Neural progenitor cell (in vitro differentiated cells): ENCODE results near the gene NCBP3. TPM values are rescaled to one million over a fixed set of nuclear protein-coding genes. Genes with fewer than 3 reads are reported as not detected.

Source experiments
- DNase-seq: peaks from one replicate; pipeline ENCODE4 v3.0.0-alpha.2; 2016; ENCODE audit warnings: low spot score
- H2AFZ ChIP-seq: fragments of 200-600 bp; sonication (generic); replicated peaks from 2 replicates; pipeline ENCODE4 v1.6.1; 2016; ENCODE audit warnings: antibody characterized with exemption
- H3F3A ChIP-seq: fragments of 200-600 bp; sonication (generic); 2 replicates; pipeline ENCODE4 v1.6.1; 2016; ENCODE audit warnings: antibody characterized with exemption, low read depth
- H3K27ac ChIP-seq: fragments of 200-600 bp; sonication (generic); 2 replicates; pipeline ENCODE4 v1.5.1; 2016; ENCODE audit warnings: mild to moderate bottlenecking
- H3K27me3 ChIP-seq: fragments of 200-600 bp; sonication (generic); 2 replicates; pipeline ENCODE4 v1.6.1; 2016; ENCODE audit warnings: mild to moderate bottlenecking, moderate library complexity
- H3K36me3 ChIP-seq: fragments of 200-600 bp; sonication (generic); 2 replicates; pipeline ENCODE4 v1.5.1; 2016
- H3K4me1 ChIP-seq: fragments of 200-600 bp; sonication (generic); 2 replicates; pipeline ENCODE4 v1.6.1; 2016; ENCODE audit warnings: mixed run types
- H3K4me2 ChIP-seq: fragments of 200-600 bp; sonication (generic); 2 replicates; pipeline ENCODE4 v1.6.1; 2016
- H3K4me3 ChIP-seq: fragments of 200-600 bp; sonication (generic); 2 replicates; pipeline ENCODE4 v1.5.1; 2016
- H3K79me2 ChIP-seq: fragments of 200-600 bp; sonication (generic); 2 replicates; pipeline ENCODE4 v1.6.1; 2016; ENCODE audit warnings: low read depth
- H3K9ac ChIP-seq: fragments of 200-600 bp; sonication (generic); 2 replicates; pipeline ENCODE4 v1.6.1; 2016
- H3K9me3 ChIP-seq: fragments of 200-600 bp; sonication (generic); 2 replicates; pipeline ENCODE4 v1.5.1; 2016; ENCODE audit warnings: low read depth
- H4K20me1 ChIP-seq: fragments of 200-600 bp; sonication (generic); 2 replicates; pipeline ENCODE4 v1.6.1; 2016; ENCODE audit warnings: low read depth
- H3K27ac Mint-ChIP-seq: 3 replicates; pipeline ENCODE4 v1.8.0; 2021; ENCODE audit warnings: mixed read lengths
- H3K27me3 Mint-ChIP-seq: 2 replicates; pipeline ENCODE4 v1.8.0; 2022; ENCODE audit warnings: low read depth, mild to moderate bottlenecking, inconsistent platforms, moderate library complexity, mixed read lengths; ENCODE audit not compliant: insufficient read depth
- H3K36me3 Mint-ChIP-seq: 3 replicates; pipeline ENCODE4 v1.8.0; 2021; ENCODE audit warnings: mixed read lengths
- H3K4me1 Mint-ChIP-seq: 3 replicates; pipeline ENCODE4 v1.8.0; 2021; ENCODE audit warnings: mixed read lengths
- H3K4me3 Mint-ChIP-seq: 3 replicates; pipeline ENCODE4 v1.8.0; 2021; ENCODE audit warnings: mild to moderate bottlenecking, moderate library complexity, mixed read lengths
- H3K9me3 Mint-ChIP-seq: 3 replicates; pipeline ENCODE4 v1.8.0; 2020; ENCODE audit warnings: mixed read lengths
- EZH2 ChIP-seq: fragments of 200-600 bp; sonication (generic); IDR thresholded peaks from 2 replicates; pipeline ENCODE4 v1.6.1; 2017; ENCODE audit warnings: antibody characterized with exemption, mild to moderate bottlenecking, moderate library complexity
- EZH2phosphoT487 ChIP-seq: fragments of 200-600 bp; sonication (generic); IDR thresholded peaks from 2 replicates; pipeline ENCODE4 v1.6.1; 2017; ENCODE audit warnings: antibody characterized with exemption
- total RNA-seq: library from RNA; depleted of rRNA; stranded (reverse); fragments of >200 nt; gene quantifications from 2 replicates; pipeline ENCODE4 v1.2.3, GENCODE V29; 2015; ENCODE audit warnings: low replicate concordance
- TF ChIP-seq, protein P1 (sequence below): fragments of 200-600 bp; sonication (generic); IDR thresholded peaks from 2 replicates; pipeline ENCODE4 v1.5.1; 2017; ENCODE audit warnings: antibody characterized with exemption, mild to moderate bottlenecking

Gene NCBP3
- total RNA-seq, 1 donor from 2014 or later, result 55.7 TPM

DNA sequence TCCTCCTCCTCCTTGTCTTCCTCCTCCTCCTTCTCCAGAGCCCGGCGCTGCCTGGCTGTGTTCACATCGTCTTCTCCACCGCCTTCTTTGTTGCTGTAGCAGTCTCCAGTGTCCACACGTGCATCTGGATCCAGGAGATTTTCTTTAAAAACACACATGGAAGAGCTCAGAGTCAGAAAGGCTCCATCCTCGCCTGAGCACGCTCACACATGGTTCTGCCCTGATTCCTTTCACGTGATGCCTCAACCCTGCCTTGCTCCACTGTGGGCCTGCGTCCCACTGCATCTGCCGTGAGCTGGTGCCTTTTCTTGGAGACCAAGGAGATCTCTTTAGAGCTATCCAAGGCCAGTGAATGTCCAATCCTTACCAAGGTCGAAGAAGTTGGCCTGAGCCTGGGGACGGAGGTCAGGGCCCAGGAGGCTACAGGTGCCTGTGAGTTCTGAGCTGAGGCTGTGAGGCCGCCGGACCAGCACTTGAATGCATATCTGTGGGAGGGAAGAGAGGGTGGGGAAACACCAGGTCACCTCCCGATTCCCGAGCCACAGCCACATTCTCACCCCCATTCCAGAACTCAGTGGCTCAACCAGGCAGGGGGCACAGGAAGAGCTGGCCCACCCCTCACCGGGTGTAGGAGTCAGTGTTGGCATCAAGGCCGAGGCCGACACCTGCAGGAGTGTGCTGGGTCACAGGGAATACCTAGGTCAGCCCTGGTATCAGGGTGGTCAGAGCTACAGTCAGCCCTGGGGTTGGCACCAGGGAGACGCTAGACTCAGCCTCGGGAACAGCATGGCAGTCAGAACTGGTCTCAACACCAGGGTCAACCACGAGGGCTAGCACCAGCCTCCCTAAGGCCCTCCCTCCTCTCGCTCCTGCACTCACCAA, 84.8 kb downstream of the NCBP3 start:
- TF ChIP-seq EZH2phosphoT487 (no peak), EZH2 (no peak)
- TF ChIP-seq, protein P1, sequence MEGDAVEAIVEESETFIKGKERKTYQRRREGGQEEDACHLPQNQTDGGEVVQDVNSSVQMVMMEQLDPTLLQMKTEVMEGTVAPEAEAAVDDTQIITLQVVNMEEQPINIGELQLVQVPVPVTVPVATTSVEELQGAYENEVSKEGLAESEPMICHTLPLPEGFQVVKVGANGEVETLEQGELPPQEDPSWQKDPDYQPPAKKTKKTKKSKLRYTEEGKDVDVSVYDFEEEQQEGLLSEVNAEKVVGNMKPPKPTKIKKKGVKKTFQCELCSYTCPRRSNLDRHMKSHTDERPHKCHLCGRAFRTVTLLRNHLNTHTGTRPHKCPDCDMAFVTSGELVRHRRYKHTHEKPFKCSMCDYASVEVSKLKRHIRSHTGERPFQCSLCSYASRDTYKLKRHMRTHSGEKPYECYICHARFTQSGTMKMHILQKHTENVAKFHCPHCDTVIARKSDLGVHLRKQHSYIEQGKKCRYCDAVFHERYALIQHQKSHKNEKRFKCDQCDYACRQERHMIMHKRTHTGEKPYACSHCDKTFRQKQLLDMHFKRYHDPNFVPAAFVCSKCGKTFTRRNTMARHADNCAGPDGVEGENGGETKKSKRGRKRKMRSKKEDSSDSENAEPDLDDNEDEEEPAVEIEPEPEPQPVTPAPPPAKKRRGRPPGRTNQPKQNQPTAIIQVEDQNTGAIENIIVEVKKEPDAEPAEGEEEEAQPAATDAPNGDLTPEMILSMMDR, result no peak
- no peak overlapping the region for H3K4me2 ChIP-seq
- no peak for DNase-seq

DNA sequence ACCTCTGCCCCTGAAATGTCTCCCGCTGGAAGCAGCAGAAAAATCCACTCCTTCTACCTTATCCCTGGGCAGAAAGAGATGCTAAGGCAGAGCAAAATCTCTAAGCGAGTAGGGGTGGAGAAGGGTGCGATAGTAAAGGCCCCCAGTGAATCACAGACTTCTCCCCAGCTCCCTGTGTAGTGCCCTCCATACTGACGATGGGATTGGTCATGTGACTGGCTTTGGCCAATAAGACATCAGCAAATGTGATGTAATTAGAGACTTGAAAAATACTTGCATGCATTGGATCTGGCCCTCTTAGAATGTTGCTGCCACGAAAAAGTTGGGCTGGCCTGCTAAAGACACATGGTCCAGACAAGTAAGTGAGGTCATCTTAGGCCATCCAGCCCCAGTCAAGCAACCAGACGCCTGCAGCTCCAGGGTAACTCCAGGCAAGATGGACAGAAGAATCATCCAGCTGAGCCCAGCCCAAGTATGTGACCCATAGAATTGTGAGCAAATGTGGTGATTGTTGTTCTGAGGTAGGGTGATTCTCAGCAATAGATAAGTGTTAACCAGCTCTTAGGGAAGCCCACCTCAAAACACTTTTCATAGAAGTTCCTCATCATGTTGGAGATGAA, 86.3 kb downstream of the NCBP3 start:
- no peaks in the 10 kb centered on the region for H3K79me2 ChIP-seq
- H3K9me3 ChIP-seq, result no peaks in the 10 kb centered on the region
- H3K9ac ChIP-seq, result no peak overlapping the region
- TF ChIP-seq EZH2 (no peak), EZH2phosphoT487 (no peak)
- TF ChIP-seq, protein P1, result no peak
- H3K4me1 Mint-ChIP-seq, result peaks cover 3% of the 10 kb centered on the region
- no peak overlapping the region for H3K27ac Mint-ChIP-seq
- H3K4me3 ChIP-seq, result no peak overlapping the region
- peaks cover 9% of the 10 kb centered on the region for H3F3A ChIP-seq
- H3K36me3 ChIP-seq, result no peaks in the 10 kb centered on the region
- no peaks in the 10 kb centered on the region for H3K27me3 Mint-ChIP-seq
- no peaks in the 10 kb centered on the region for H3K27me3 ChIP-seq
- no peak overlapping the region for H2AFZ ChIP-seq
- no peak for DNase-seq
- peaks cover 9% of the 10 kb centered on the region for H3K9me3 Mint-ChIP-seq
- H4K20me1 ChIP-seq, result no peaks in the 10 kb centered on the region
- H3K36me3 Mint-ChIP-seq, result no peaks in the 10 kb centered on the region
- no peaks in the 10 kb centered on the region for H3K4me1 ChIP-seq
- H3K4me2 ChIP-seq, result no peak overlapping the region
- H3K4me3 Mint-ChIP-seq, result no peak overlapping the region
- no peak overlapping the region for H3K27ac ChIP-seq

More for the DNA sequence above, 84.8 kb downstream of the NCBP3 start:
- no peaks in the 10 kb centered on the region for H3K36me3 Mint-ChIP-seq
- no peaks in the 10 kb centered on the region for H3K4me1 ChIP-seq
- H3K9me3 Mint-ChIP-seq, result peaks cover 9% of the 10 kb centered on the region
- H3K79me2 ChIP-seq, result no peaks in the 10 kb centered on the region
- no peak overlapping the region for H3K4me3 Mint-ChIP-seq
- H4K20me1 ChIP-seq, result no peaks in the 10 kb centered on the region
- H3K27ac Mint-ChIP-seq, result no peak overlapping the region
- H3K4me1 Mint-ChIP-seq, result no peaks in the 10 kb centered on the region
- H2AFZ ChIP-seq, result no peak overlapping the region
- peaks cover 2% of the 10 kb centered on the region for H3K27me3 Mint-ChIP-seq
- H3K27me3 ChIP-seq, result no peaks in the 10 kb centered on the region
- no peak overlapping the region for H3K27ac ChIP-seq
- H3K36me3 ChIP-seq, result no peaks in the 10 kb centered on the region
- no peak overlapping the region for H3K9ac ChIP-seq
- H3K4me3 ChIP-seq, result no peak overlapping the region
- H3K9me3 ChIP-seq, result no peaks in the 10 kb centered on the region
- no peaks in the 10 kb centered on the region for H3F3A ChIP-seq

DNA sequence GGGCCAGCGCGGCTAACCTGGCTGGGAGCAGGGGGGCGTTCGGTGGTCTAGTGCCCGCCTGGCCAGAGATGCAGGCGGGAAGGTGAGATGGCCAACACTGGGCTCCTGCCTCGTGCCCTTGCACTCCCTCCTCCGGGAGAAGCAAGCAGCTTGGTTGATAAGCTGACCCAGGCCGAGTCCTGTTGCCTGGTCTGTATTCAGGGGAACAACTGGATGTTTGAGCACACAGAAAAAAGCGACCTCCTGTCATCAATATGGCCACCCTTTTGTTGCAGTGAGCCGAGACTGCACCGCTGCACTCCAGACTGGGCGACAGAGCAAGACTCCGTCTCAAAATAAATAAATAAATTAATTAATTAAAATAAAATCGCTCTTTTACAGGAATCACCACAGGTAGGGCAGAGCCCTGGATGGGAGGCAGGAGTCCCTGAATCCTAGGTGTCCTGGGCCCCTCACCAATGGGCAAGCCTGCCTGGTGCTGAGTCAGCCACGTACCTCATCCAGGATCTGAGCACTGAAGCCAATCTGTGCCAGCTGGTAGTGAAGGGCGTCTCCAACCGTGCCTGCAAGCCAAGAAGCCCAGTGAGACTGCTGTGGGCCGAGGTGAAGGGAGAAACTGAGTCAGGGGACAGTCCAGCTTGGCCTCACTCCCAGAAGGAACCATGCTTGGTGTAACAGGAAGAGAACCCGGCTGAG, 90.6 kb downstream of the NCBP3 start:
- Mint-ChIP-seq H3K27ac (no peak overlapping the region), H3K9me3 (peaks cover 7% of the 10 kb centered on the region), H3K27me3 (peaks cover 3% of the 10 kb centered on the region), H3K36me3 (no peaks in the 10 kb centered on the region), H3K4me3 (no peak overlapping the region), H3K4me1 (peaks cover 3% of the 10 kb centered on the region)
- Histone ChIP-seq H3K4me2 (peak overlapping the region; percentile 74), H3F3A (peaks cover 20% of the 10 kb centered on the region), H3K4me3 (peak overlapping the region; percentile 45), H4K20me1 (no peaks in the 10 kb centered on the region), H3K36me3 (no peaks in the 10 kb centered on the region), H3K27ac (no peak overlapping the region), H3K27me3 (no peaks in the 10 kb centered on the region), H3K9ac (no peak overlapping the region), H3K9me3 (no peaks in the 10 kb centered on the region), H2AFZ (peak overlapping the region; percentile 70), H3K79me2 (no peaks in the 10 kb centered on the region), H3K4me1 (no peaks in the 10 kb centered on the region)
- TF ChIP-seq, protein P1, result no peak
- no peak for TF ChIP-seq EZH2phosphoT487
- DNase-seq, result no peak
